HepG2 (cell line): ENCODE measurements around the gene SMPD2. TPM values are rescaled to one million over a fixed set of nuclear protein-coding genes. Genes with fewer than 3 reads are reported as not detected.

Experiments
- AGO1 ChIP-seq: fragments of 200-400 bp; formaldehyde crosslinking; IDR thresholded peaks from 2 replicates; pipeline ENCODE4 v1.6.1; 2017; ENCODE audit warnings: mild to moderate bottlenecking, low read depth, low read length, moderate library complexity; ENCODE audit not compliant: poor library complexity, severe bottlenecking
- AGO2 ChIP-seq: fragments of 200-400 bp; formaldehyde crosslinking; optimal IDR thresholded peaks from 2 replicates; pipeline ENCODE3; 2017; ENCODE audit warnings: mild to moderate bottlenecking, low read depth, low read length, moderate library complexity
- ARID2 ChIP-seq: sonication (generic); formaldehyde crosslinking; IDR thresholded peaks from 2 replicates; pipeline ENCODE4 v1.8.1; 2022; ENCODE audit warnings: mild to moderate bottlenecking, missing genetic modification reagents, borderline replicate concordance
- GATAD2A ChIP-seq: IDR thresholded peaks from 2 replicates; pipeline ENCODE4 v1.6.1; 2016
- HMG20B ChIP-seq: conservative IDR thresholded peaks from 2 replicates; pipeline ENCODE4 v1.6.1; 2016; ENCODE audit warnings: missing genetic modification reagents, missing compliant biosample characterization
- KAT2B ChIP-seq: fragments of 150-350 bp; IDR thresholded peaks from 2 replicates; pipeline ENCODE4 v1.6.1; 2014; ENCODE audit warnings: low read depth, low read length, borderline replicate concordance
- KDM2A ChIP-seq: sonication (generic); formaldehyde crosslinking; IDR thresholded peaks from 2 replicates; pipeline ENCODE4 v1.4.0; 2020; ENCODE audit warnings: low read depth, missing genetic modification reagents, borderline replicate concordance
- KLF9 ChIP-seq: IDR thresholded peaks from 2 replicates; pipeline ENCODE4 v1.6.1; 2016; ENCODE audit warnings: low read depth
- NFE2L1 ChIP-seq: sonication (generic); formaldehyde crosslinking; IDR thresholded peaks from 2 replicates; pipeline ENCODE4 v1.4.0; 2020; ENCODE audit warnings: missing genetic modification reagents, mild to moderate bottlenecking, borderline replicate concordance
- NR2F6 ChIP-seq, 2 experiments: IDR thresholded peaks; 2 replicates each; pipeline ENCODE4 v1.6.1; 2016; ENCODE audit warnings: antibody characterized with exemption in 1 of 2, mild to moderate bottlenecking in 1 of 2
- PHF21A ChIP-seq: sonication (generic); formaldehyde crosslinking; IDR thresholded peaks from 2 replicates; pipeline ENCODE4 v1.5.0; 2020; ENCODE audit warnings: mild to moderate bottlenecking, missing genetic modification reagents
- SIN3B ChIP-seq: fragments of 150-350 bp; IDR thresholded peaks from 2 replicates; pipeline ENCODE4 v1.6.1; 2014; ENCODE audit warnings: low read length
- SMAD3 ChIP-seq: sonication (generic); formaldehyde crosslinking; IDR thresholded peaks from 2 replicates; pipeline ENCODE4 v1.4.0; 2020; ENCODE audit warnings: missing genetic modification reagents
- SRY ChIP-seq: sonication (generic); formaldehyde crosslinking; IDR thresholded peaks from 2 replicates; pipeline ENCODE4 v1.8.0; 2022; ENCODE audit warnings: mild to moderate bottlenecking, missing genetic modification reagents
- STAT5B ChIP-seq: sonication (generic); formaldehyde crosslinking; IDR thresholded peaks from 2 replicates; pipeline ENCODE4 v1.4.0; 2020; ENCODE audit warnings: missing genetic modification reagents
- ZBTB3 ChIP-seq: sonication (generic); formaldehyde crosslinking; IDR thresholded peaks from 2 replicates; pipeline ENCODE4 v1.4.0; 2020; ENCODE audit warnings: low read depth, mild to moderate bottlenecking, moderate library complexity, missing genetic modification reagents, borderline replicate concordance
- ZNF20 ChIP-seq: sonication (generic); formaldehyde crosslinking; IDR thresholded peaks from 2 replicates; pipeline ENCODE4 v1.4.0; 2020; ENCODE audit warnings: mild to moderate bottlenecking, moderate library complexity, missing genetic modification reagents
- ZNF263 ChIP-seq: sonication (generic); formaldehyde crosslinking; IDR thresholded peaks from 2 replicates; pipeline ENCODE4 v1.4.0; 2020; ENCODE audit warnings: missing genetic modification reagents
- ZNF274 ChIP-seq: sonication (generic); formaldehyde crosslinking; IDR thresholded peaks from 2 replicates; pipeline ENCODE4 v1.5.1; 2020; ENCODE audit warnings: mild to moderate bottlenecking, missing genetic modification reagents
- ZNF343 ChIP-seq: sonication (generic); formaldehyde crosslinking; IDR thresholded peaks from 2 replicates; pipeline ENCODE4 v1.4.0; 2020; ENCODE audit warnings: mild to moderate bottlenecking, missing genetic modification reagents
- ZNF44 ChIP-seq: sonication (generic); formaldehyde crosslinking; IDR thresholded peaks from 2 replicates; pipeline ENCODE4 v1.5.1; 2020; ENCODE audit warnings: mild to moderate bottlenecking, missing genetic modification reagents
- ZNF546 ChIP-seq: sonication (generic); formaldehyde crosslinking; conservative IDR thresholded peaks from 2 replicates; pipeline ENCODE4 v1.8.1; 2023; ENCODE audit warnings: mild to moderate bottlenecking, missing genetic modification reagents
- ZNF619 ChIP-seq: sonication (generic); formaldehyde crosslinking; IDR thresholded peaks from 2 replicates; pipeline ENCODE4 v1.4.0; 2020; ENCODE audit warnings: mild to moderate bottlenecking, missing genetic modification reagents
- ZNF7 ChIP-seq: IDR thresholded peaks from 2 replicates; pipeline ENCODE4 v1.6.1; 2016; ENCODE audit warnings: missing biosample characterization, missing genetic modification reagents
- polyA plus RNA-seq, 8 experiments: library from polyadenylated mRNA; depleted of rRNA in 3 of 8; stranded (reverse) in 7 of 8; unstranded in 1 of 8; fragments of >200 nt; fragmentation: Illumina TruSeq in 4 of 8; extraction: Trizol in 4 of 8; gene quantifications; 2 replicates each; pipeline versions ENCODE4 v1.2.1 to v1.2.3, GENCODE V29; 2011 to 2016; ENCODE audit warnings: low read depth in 4 of 8, missing spikeins in 1 of 8, mixed read lengths in 1 of 8; ENCODE audit not compliant: insufficient read depth in 1 of 8
- total RNA-seq, 5 experiments: library from RNA; depleted of rRNA; stranded (reverse); fragments of >200 nt; fragmentation: Illumina TruSeq; extraction: Trizol; gene quantifications; 2 replicates each; pipeline ENCODE4 v1.2.3, GENCODE V29; 2016; ENCODE audit warnings: low read depth in 1 of 5
- TF ChIP-seq, protein P1 (sequence below): sonication (generic); formaldehyde crosslinking; IDR thresholded peaks from 2 replicates; pipeline ENCODE4 v1.8.0; 2022; ENCODE audit warnings: mild to moderate bottlenecking, missing genetic modification reagents, moderate library complexity
- TF ChIP-seq, protein P2 (sequence below): IDR thresholded peaks from 2 replicates; pipeline ENCODE4 v1.6.1; 2016
- TF ChIP-seq, protein P3 (sequence below): sonication (generic); formaldehyde crosslinking; IDR thresholded peaks from 2 replicates; pipeline ENCODE4 v1.5.1; 2020; ENCODE audit warnings: missing genetic modification reagents, mild to moderate bottlenecking, borderline replicate concordance
- TF ChIP-seq, protein P4 (sequence below): sonication (generic); formaldehyde crosslinking; IDR thresholded peaks from 2 replicates; pipeline ENCODE4 v1.4.0; 2020; ENCODE audit warnings: missing genetic modification reagents

The SMPD2 gene
- total and polyA plus RNA-seq, 2 of the 13 experiments (the other 11 are each of a cell fraction or from before 2014, with no cell fraction given), result 5.9 to 10.6 TPM

DNA sequence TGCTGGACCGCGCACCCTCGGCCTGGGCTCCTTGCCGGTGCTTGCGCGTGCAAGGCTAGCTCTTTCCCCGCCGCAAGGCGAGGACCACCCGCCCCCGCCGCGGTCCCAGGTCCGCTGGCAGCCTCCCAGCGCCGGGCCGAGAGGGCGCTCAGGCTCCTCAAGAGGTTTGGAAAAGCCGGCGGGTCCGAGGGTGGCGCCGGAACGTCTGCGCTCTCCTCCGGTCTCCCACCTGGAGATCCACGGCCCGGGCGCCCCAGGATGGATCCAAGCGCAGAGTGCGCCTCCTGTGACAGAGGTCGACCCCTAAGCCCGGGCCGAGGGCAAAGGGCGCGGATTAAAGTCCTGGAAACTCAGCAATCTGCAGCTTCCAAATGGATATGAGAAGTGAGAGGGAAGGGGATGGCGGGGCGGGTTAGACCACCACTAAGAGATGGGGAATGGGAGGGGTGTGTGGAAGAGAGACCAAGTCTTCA is 15.6 kb downstream of the SMPD2 start (continued):
- TF ChIP-seq, protein P1, sequence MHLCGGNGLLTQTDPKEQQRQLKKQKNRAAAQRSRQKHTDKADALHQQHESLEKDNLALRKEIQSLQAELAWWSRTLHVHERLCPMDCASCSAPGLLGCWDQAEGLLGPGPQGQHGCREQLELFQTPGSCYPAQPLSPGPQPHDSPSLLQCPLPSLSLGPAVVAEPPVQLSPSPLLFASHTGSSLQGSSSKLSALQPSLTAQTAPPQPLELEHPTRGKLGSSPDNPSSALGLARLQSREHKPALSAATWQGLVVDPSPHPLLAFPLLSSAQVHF (CRISPR knock-in tag), result no peak
- TF ChIP-seq SRY (CRISPR knock-in tag) (no peak), NR2F6 (IDR thresholded peaks at IDR 0.05) (no peak), NR2F6 (CRISPR knock-in tag; IDR thresholded peaks at IDR 0.05) (0 out of 2 replicates have a peak, but pooled peaks have one; percentile 25), ZNF343 (CRISPR knock-in tag) (peak; percentile 62; the same call in 1 of the 2 replicates), ZNF44 (CRISPR knock-in tag) (no peak), GATAD2A (no peak), ZNF619 (CRISPR knock-in tag) (no peak), ZNF263 (CRISPR knock-in tag) (no peak), ZNF546 (CRISPR knock-in tag) (no peak), NFE2L1 (no peak), KLF9 (CRISPR knock-in tag) (no peak), ZNF20 (no peak), HMG20B (no peak), STAT5B (no peak), ZNF7 (no peak), SMAD3 (CRISPR knock-in tag) (no peak), PHF21A (CRISPR knock-in tag) (no peak), AGO1 (peak; percentile 48), AGO2 (peak; percentile 15), KAT2B (no peak), KDM2A (CRISPR knock-in tag) (peak; percentile 65; the same call in 1 of the 2 replicates), ZBTB3 (no peak), SIN3B (no peak), ARID2 (CRISPR knock-in tag) (no peak), ZNF274 (CRISPR knock-in tag) (no peak)
- TF ChIP-seq, protein P2, sequence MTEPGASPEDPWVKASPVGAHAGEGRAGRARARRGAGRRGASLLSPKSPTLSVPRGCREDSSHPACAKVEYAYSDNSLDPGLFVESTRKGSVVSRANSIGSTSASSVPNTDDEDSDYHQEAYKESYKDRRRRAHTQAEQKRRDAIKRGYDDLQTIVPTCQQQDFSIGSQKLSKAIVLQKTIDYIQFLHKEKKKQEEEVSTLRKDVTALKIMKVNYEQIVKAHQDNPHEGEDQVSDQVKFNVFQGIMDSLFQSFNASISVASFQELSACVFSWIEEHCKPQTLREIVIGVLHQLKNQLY (CRISPR knock-in tag), result no peak
- TF ChIP-seq, protein P3, sequence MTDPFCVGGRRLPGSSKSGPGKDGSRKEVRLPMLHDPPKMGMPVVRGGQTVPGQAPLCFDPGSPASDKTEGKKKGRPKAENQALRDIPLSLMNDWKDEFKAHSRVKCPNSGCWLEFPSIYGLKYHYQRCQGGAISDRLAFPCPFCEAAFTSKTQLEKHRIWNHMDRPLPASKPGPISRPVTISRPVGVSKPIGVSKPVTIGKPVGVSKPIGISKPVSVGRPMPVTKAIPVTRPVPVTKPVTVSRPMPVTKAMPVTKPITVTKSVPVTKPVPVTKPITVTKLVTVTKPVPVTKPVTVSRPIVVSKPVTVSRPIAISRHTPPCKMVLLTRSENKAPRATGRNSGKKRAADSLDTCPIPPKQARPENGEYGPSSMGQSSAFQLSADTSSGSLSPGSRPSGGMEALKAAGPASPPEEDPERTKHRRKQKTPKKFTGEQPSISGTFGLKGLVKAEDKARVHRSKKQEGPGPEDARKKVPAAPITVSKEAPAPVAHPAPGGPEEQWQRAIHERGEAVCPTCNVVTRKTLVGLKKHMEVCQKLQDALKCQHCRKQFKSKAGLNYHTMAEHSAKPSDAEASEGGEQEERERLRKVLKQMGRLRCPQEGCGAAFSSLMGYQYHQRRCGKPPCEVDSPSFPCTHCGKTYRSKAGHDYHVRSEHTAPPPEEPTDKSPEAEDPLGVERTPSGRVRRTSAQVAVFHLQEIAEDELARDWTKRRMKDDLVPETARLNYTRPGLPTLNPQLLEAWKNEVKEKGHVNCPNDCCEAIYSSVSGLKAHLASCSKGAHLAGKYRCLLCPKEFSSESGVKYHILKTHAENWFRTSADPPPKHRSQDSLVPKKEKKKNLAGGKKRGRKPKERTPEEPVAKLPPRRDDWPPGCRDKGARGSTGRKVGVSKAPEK, result no peak
- TF ChIP-seq, protein P4, sequence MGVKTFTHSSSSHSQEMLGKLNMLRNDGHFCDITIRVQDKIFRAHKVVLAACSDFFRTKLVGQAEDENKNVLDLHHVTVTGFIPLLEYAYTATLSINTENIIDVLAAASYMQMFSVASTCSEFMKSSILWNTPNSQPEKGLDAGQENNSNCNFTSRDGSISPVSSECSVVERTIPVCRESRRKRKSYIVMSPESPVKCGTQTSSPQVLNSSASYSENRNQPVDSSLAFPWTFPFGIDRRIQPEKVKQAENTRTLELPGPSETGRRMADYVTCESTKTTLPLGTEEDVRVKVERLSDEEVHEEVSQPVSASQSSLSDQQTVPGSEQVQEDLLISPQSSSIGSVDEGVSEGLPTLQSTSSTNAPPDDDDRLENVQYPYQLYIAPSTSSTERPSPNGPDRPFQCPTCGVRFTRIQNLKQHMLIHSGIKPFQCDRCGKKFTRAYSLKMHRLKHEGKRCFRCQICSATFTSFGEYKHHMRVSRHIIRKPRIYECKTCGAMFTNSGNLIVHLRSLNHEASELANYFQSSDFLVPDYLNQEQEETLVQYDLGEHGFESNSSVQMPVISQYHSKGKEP (CRISPR knock-in tag), result no peak
